Gastroesophageal sphincter (tissue), 4 donors: ENCODE data around the gene CDH4. TPM values are rescaled to one million over a fixed set of nuclear protein-coding genes. Genes with fewer than 3 reads are reported as not detected.

Experiments used
- ATAC-seq: fragments of 150-250 bp; one replicate; pipeline ENCODE4 v1.9.1; 2016; ENCODE audit warnings: mild to moderate bottlenecking, moderate library complexity
- H3K27ac ChIP-seq, 4 donors: fragments of 200-600 bp; sonication (generic) in 3 of 4; 1 replicate in 3 of 4; 2 replicates in 1 of 4; pipeline ENCODE4 v1.5.1; 2016 to 2019
- H3K27me3 ChIP-seq: fragments of 200-600 bp; sonication (generic); one replicate; pipeline ENCODE4 v1.5.1; 2019
- H3K36me3 ChIP-seq, 2 donors: fragments of 200-600 bp; sonication (generic); one replicate each; pipeline ENCODE4 v1.5.1; 2019; ENCODE audit warnings: control low read depth in 1 of 2
- H3K4me1 ChIP-seq, 3 donors: fragments of 200-600 bp; sonication (generic); 1 replicate in 2 of 3; 2 replicates in 1 of 3; pipeline ENCODE4 v1.5.1; 2016 to 2019; ENCODE audit warnings: control low read depth in 2 of 3
- H3K4me3 ChIP-seq, 2 donors: fragments of 200-600 bp; sonication (generic); one replicate each; pipeline ENCODE4 v1.5.1; 2019; ENCODE audit warnings: mild to moderate bottlenecking in 1 of 2, moderate library complexity in 1 of 2
- H3K9me3 ChIP-seq, 3 donors: fragments of 200-600 bp; sonication (generic); one replicate each; pipeline ENCODE4 v1.5.1; 2017 to 2019; ENCODE audit warnings: control low read depth in 2 of 3
- EP300 ChIP-seq: sonication (generic); formaldehyde crosslinking; IDR thresholded peaks from one replicate; pipeline ENCODE4 v1.6.1; 2017; ENCODE audit warnings: antibody characterized with exemption, mild to moderate bottlenecking
- POLR2A ChIP-seq, 2 donors: fragments of 450-650 bp; IDR thresholded peaks; one replicate each; pipeline ENCODE4 v1.6.1; 2017; ENCODE audit warnings: antibody characterized with exemption in 2 of 2, mild to moderate bottlenecking in 2 of 2, moderate library complexity in 1 of 2
- POLR2AphosphoS5 ChIP-seq: sonication (generic); formaldehyde crosslinking; IDR thresholded peaks from one replicate; pipeline ENCODE4 v1.6.1; 2017; ENCODE audit warnings: antibody characterized with exemption
- WGBS, 2 donors: methylation state at CpG; one replicate each; pipeline ENCODE4 v1.1.5; 2018; ENCODE audit warnings: low coverage in 1 of 2; 5-methylcytosine and 5-hydroxymethylcytosine counted together
- total RNA-seq, 4 donors: library from RNA; depleted of rRNA; stranded (reverse); fragments of >200 nt; gene quantifications; one replicate each; pipeline ENCODE4 v1.1.0, GENCODE V29; 2016
- TF ChIP-seq, protein P1 (sequence below), 4 experiments: fragments of 200-600 bp in 2 of 4; fragments of 450-650 bp in 2 of 4; sonication (generic) in 1 of 4; IDR thresholded peaks; one replicate each; pipeline ENCODE4 v1.5.1; 2017 to 2019; ENCODE audit warnings: antibody characterized with exemption in 4 of 4, mild to moderate bottlenecking in 2 of 4, moderate library complexity in 2 of 4

CDH4 gene
- total RNA-seq, 4 donors from 2014 or later = under 0.01 to 1.5 (median 0.42) TPM; not detected in 1

DNA sequence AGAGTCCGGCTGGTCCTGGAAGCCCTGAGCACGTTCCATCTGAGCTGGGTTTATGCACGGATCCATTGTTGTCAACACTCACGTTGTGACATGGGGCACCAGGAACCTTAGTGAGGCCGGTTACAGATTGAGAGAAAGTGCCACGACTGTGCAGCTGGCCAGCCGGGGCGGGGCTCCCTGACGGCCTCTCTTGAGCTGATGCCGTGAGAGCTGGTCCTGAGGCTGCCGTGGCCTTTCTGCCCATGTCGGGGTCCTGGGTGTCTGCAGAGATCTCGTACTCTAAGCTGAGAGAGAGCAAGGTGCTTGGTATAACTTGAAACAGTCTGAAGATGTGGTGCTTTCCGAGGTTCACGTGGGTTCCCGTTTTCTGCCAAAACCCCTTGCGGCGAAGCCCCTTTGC, 10.0 kb downstream of the CDH4 start:
- 47% methylated on average over 6 of the region's 18 CpGs; no CpG with 5 or more reads in 1 of the 2 donors for WGBS, 2 donors
- H3K4me3 ChIP-seq = no peak overlapping the region
- TF ChIP-seq POLR2A (IDR thresholded peaks at IDR 0.05) = no peak
- no peak for TF ChIP-seq EP300
- TF ChIP-seq, protein P1, sequence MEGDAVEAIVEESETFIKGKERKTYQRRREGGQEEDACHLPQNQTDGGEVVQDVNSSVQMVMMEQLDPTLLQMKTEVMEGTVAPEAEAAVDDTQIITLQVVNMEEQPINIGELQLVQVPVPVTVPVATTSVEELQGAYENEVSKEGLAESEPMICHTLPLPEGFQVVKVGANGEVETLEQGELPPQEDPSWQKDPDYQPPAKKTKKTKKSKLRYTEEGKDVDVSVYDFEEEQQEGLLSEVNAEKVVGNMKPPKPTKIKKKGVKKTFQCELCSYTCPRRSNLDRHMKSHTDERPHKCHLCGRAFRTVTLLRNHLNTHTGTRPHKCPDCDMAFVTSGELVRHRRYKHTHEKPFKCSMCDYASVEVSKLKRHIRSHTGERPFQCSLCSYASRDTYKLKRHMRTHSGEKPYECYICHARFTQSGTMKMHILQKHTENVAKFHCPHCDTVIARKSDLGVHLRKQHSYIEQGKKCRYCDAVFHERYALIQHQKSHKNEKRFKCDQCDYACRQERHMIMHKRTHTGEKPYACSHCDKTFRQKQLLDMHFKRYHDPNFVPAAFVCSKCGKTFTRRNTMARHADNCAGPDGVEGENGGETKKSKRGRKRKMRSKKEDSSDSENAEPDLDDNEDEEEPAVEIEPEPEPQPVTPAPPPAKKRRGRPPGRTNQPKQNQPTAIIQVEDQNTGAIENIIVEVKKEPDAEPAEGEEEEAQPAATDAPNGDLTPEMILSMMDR (IDR thresholded peaks at IDR 0.05) = no peak
- TF ChIP-seq POLR2AphosphoS5 = no peak

DNA sequence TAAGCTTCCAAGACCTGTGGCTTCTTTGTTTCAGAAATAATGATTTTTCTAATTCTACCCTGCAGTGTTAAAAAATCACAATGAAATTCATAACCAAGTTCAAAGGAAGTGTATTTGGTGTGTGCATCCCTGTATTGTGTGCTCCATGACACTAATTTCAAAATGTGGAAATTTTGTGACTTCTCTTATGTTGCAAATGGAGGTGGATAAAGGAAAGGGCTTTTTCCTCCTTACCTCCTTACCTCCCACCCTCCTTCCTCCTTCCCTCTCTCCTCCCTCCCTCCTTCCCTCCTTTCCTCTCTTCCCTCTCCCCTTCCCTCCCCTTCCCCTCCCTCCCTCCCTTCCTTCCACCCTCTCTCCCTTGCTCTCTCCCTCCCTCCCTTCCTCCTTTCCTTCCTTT, 10.5 kb downstream of the CDH4 start:
- H3K4me3 ChIP-seq = no peak overlapping the region

More for the DNA sequence above, 10.0 kb downstream of the CDH4 start:
- Histone ChIP-seq H3K27ac (no peak overlapping the region), H3K36me3 (no peaks in the 10 kb centered on the region), H3K4me1 (no peaks in the 10 kb centered on the region), H3K9me3 (peaks cover 0 to 22% (median 0%) of the 10 kb centered on the region in 3 donors), H3K27me3 (peaks cover 63% of the 10 kb centered on the region)
- no peak for ATAC-seq

DNA sequence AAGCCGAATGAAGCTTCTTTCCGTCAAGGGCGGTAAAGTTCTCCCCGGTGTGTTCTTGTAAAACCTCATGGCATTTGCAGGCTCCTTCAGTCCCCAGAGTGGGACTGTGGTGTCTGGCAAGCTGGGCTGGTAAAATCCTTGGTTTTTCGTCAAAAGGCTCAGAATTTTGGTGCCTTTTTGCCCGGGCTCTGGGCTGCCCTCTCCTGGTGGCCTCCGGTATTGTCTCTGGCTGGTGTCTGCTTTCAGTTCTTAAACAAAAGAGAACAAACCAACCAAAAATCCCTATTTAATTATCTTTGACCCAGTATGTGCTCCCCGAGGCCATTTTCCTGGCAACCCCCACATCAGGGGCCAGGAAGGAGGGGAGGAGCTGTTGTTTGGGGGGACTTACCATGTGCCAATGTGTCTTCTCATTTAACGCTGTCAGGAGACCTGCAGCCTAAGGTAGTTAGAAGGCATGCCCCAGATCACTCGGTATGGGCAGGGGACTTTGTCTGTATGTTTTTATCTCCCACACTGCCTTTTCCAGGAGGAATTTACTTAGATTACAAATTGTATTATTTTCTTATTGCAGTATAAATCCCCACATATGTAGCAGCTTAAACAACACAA, 11.1 kb downstream of the CDH4 start:
- 25 to 33% methylated on average over 8 to 10 of the region's 10 CpGs for WGBS, 2 donors
- Histone ChIP-seq H3K4me1 (no peaks in the 10 kb centered on the region), H3K9me3 (peaks cover 0 to 22% (median 0%) of the 10 kb centered on the region in 3 donors), H3K27me3 (peaks cover 66% of the 10 kb centered on the region), H3K27ac (no peak overlapping the region), H3K4me3 (no peak overlapping the region), H3K36me3 (no peaks in the 10 kb centered on the region)
- no peak for TF ChIP-seq POLR2A (IDR thresholded peaks at IDR 0.05)
- TF ChIP-seq, protein P1 (IDR thresholded peaks at IDR 0.05) = peak in 3 of 4 experiments; percentile 42 to 75 (median 54)
- ATAC-seq = no peak

More for the DNA sequence above, 10.5 kb downstream of the CDH4 start:
- H3K27me3 ChIP-seq = peaks cover 60% of the 10 kb centered on the region
- no peaks in the 10 kb centered on the region for H3K36me3 ChIP-seq
- H3K27ac ChIP-seq = no peak overlapping the region
- H3K4me1 ChIP-seq = no peaks in the 10 kb centered on the region
- TF ChIP-seq POLR2A (IDR thresholded peaks at IDR 0.05) = no peak
- no peak for TF ChIP-seq POLR2AphosphoS5
- no peak for TF ChIP-seq EP300
- TF ChIP-seq, protein P1 (IDR thresholded peaks at IDR 0.05) = no peak
- ATAC-seq = no peak
- peaks cover 0 to 22% (median 0%) of the 10 kb centered on the region in 3 donors for H3K9me3 ChIP-seq

DNA sequence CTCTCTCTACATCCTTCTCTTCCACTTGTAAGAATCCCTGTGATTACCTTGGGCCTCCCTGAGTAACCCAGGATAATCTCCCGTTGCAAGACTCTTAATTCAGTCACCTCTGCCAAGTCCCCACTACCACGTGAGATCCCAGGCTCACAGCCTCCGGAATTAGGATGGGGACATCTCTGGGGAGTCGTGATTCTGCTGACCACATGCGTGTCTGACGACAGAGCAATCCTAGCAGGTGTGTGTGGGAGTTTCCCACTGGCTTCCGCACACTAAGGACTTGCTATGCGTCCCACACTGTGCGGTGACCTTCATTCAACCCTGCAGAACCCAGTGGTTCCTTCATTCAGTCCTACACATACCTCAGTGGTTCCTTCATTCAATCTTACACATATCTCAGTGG, 11.9 kb downstream of the CDH4 start:
- no peak overlapping the region for H3K27ac ChIP-seq
- no peak for TF ChIP-seq POLR2AphosphoS5
- no peak for ATAC-seq
- peaks cover 0 to 16% (median 0%) of the 10 kb centered on the region in 3 donors for H3K9me3 ChIP-seq
- H3K4me3 ChIP-seq = no peak overlapping the region
- WGBS, 2 donors = 53 to 84% methylated on average over 3 to 6 of the region's 9 CpGs
- peaks cover 61% of the 10 kb centered on the region for H3K27me3 ChIP-seq
- no peaks in the 10 kb centered on the region for H3K36me3 ChIP-seq
- no peaks in the 10 kb centered on the region for H3K4me1 ChIP-seq

DNA sequence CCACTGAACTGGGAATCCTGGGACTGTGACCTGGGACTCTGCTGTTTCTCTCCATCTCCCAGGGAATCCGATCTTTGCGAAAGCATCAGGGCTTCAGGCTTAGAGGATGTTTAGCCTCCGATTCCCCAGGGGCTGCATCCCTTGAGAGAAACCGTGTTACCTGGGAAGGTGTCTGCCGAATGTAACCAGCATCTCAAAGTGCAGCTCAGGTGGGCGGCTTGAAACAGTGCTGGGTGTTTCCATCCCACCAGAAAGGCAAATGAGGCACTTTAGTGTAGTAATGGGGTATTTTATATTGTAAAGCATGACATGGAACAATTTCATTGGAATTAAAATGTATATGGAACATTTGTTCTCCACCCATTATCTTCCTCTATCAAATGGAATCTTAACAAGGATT, 15.2 kb downstream of the CDH4 start:
- 80% methylated on average over 1 of the region's 6 CpGs; no CpG with 5 or more reads in 1 of the 2 donors for WGBS, 2 donors
- H3K4me3 ChIP-seq = no peak overlapping the region
- H3K4me1 ChIP-seq = no peaks in the 10 kb centered on the region
- H3K27me3 ChIP-seq = peaks cover 42% of the 10 kb centered on the region
- no peak for ATAC-seq
- no peak overlapping the region for H3K27ac ChIP-seq
- TF ChIP-seq POLR2A (IDR thresholded peaks at IDR 0.05) (no peak), EP300 (no peak), POLR2AphosphoS5 (no peak)
- TF ChIP-seq, protein P1 (IDR thresholded peaks at IDR 0.05) = no peak
- H3K9me3 ChIP-seq = peaks cover 0 to 7% (median 0%) of the 10 kb centered on the region in 3 donors
- no peaks in the 10 kb centered on the region for H3K36me3 ChIP-seq
